LNCAP (cell line): ENCODE data around the gene NOBOX.
"Not testable (repeated sequence)": the region's sequence is repeated elsewhere in the genome, so short reads cannot be mapped to it uniquely, and the experiment has no call there.

Experiments
- CTCF ChIP-seq: fragments of 450-650 bp; IDR thresholded peaks from 2 replicates; pipeline ENCODE4 v1.5.1; 2017; ENCODE audit warnings: mild to moderate bottlenecking

Gene NOBOX

GRCh38 chr7:144355176-144355822, 48.2 kb downstream of the NOBOX start, which contains the start of gene ARHGEF5:
ARHGEF5 (plus strand) TSS chr7:144355402; CDS start chr7:144362670, 7,268 bp downstream.
- not testable (repeated sequence) for TF ChIP-seq CTCF
